ENCODE data around the gene AMACR.
A peak's percentile ranks its signal among the peaks of the same experiment; 100 is the strongest.

The AMACR gene

DNA sequence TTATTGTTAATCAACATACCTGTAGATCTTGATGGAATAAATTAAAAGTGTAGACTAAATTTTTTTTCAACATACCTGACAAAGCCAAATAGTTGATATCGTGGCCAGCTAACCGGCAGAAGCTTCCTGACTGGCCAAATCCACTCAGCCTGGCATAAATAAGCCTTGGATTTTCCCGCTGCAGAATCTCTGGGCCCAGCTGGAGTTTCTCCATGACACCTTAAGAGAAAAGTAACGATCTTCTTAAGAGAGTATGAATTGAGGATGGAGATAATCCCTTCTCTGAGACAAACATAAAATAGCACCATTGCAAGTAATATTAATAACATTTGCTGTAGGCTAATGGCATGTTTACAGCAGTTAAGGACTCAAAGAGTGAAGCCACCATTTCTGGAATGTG is 2.2 kb downstream of the AMACR start:
- DNase-seq (ENCODE audit: low spot score) = no peak

DNA sequence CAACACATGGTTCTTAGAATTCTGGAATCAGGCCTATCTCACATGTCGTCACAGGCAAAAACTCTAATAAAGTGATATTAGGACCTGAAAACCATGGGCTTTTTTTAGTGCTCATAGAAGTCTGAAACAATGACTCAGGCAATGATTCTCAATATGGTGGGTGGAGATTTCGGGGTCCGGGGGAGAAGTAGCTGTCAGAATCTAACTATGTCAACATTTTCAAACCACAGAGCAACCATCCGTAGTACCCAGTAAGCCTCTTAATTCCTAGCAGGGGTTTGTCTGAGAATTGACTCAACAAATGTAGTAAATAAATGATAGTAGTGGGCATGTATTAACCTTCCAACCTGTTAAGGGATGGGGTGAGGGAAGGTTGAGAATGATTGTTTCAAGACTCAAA is 2.6 kb downstream of the AMACR start:
- no peak for DNase-seq (ENCODE audit: low spot score)

DNA sequence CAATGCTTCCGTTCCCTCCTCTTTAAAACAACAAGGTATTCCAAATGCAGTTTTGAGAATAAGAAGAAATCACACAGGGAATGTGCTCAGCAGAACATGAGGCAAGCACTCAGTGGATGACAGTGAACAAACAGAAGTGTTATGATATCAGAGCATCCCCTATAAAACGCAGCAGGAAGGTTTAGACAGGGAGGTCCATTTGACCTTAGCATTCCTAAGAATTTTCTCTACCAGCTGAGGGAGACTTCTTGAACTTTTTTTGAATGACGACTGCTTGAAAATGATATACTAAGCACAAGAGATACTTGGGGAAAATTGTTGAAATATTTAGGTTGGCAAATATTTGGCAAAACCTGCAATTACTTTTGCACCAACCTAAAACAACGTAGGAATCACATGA is 3.9 kb downstream of the AMACR start:
- DNase-seq (ENCODE audit: low spot score) = no peak

DNA sequence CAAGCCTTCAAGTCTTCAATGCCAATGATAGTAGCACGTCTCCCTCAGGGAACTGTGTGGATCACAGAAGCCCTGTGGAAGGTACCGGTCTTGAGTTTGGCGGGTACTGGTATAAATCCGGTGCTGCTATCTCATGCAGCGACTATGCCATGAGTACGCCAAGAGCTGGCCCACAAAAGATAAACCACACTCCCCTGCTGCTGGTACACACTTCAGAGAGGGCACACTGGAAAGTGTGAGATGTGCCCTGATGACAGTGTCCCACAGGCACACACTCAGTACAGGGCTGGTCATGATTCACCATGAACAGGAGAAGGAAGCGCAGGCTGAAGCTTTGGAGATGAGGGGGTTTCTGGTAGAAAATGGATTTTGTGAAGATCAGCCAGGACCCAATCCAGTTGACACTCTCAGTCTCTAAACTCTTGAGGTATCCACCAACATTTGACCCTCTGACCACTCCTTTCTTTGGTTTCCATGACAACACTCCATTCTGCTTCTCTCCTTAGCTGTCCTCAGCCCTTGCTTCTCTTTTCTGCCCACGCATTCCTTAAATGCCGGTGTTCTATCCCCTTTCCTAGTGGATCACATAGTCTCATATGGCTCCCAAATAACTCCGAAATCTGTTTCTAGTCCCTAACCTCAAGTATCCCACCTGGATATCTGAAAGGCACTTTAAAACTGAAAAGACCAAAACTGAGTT is 5.1 kb downstream of the AMACR start:
- no peak for DNase-seq (ENCODE audit: low spot score)

DNA sequence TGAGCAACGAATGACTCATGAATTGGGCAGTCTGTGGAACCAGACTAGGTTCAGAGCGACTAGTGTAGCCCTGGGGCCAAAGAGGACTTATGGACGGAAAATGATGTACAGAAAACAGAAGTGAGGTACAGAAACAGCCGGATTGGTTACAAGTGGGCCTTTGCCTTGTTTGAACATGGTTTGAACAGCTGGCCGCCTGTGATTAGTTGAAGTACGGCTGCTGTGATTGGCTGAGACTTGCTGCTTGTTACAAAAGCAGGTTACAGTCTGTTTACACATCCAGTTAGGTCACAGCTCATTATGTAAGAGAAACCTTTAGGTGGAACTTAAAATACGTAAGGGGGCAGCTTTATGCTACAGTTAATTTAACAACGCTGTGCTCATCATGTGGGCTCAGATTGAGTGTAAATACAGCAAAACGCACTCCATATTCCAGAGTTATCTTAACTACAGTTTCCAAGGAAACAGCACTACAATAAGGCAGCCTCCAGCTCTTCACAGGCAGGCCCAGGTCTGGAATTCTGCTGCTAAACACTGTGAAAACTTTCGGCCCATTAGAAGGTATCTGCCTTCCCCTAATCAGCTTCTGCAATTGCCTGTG is 6.5 kb downstream of the AMACR start:
- no peak for DNase-seq (ENCODE audit: low spot score)

DNA sequence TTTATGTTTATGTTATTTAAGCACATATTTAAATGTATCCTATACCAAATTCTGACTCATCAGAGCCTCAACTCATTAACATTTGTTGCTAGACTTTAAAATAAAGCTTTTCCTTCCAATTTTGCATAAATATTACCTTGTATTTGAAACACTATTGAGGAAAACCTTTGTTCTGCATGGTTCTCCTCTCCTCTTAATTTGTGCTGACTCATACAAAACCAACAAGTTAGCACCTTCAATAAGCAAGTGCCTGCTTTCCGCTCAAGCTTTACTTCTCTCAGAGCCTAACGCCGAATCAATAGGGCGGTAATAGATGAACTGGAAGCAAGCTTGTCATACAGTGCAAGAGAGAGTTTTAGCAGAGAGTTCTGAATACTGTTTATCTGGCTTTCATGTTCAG is 7.9 kb downstream of the AMACR start:
- DNase-seq (ENCODE audit: low spot score) = no peak

DNA sequence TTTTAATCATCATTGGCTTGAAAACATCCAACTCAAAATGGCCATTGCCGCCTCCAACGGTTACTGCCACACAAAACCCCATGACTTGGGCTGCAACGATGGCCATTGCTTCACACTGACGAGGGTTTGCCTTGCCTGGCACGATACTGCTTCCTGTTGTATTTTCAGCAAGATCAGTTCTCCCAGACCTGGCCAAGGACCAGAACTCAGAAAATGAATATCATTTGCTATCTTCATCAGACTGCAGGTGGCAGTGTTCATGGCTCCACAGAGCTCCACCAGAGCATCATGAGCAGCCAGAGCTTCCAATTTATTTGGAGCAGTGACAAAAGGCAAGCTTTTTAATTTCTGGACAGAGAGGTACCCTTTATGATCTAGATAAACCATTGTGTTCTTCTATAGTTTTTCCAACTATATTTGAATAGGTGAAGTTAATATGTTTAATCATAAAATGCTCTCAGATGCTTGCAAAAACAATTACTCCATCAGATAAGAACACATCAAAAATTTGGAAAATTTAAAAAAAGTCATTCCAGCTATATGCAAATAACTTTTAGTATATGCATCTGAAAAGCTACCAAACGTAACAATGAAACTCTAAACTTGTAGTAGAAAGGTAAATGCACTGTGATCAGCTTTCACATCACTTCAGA is 10.4 kb downstream of the AMACR start:
- peak; percentile 72 for DNase-seq (ENCODE audit: low spot score)

DNA sequence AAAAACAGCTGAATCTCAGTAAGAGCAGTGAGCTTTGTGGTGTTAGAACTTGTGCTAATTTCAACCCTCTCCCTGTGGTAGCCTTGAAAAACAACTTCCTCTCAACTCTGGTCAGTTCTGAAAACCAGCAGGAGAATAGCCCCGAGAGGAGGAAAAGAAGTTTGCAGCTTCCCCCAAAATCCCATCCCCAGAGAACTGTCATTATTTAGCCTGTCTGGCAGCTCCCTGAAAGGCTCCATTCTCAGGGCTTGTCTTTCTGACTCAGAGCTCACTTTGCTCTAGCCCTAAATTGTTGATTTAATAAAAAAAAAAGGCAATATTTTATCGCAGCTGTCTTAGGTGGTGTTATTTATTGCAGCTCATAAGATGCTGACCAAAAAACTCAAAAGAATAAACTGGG is 12.0 kb downstream of the AMACR start:
- no peak for DNase-seq (ENCODE audit: low spot score)

DNA sequence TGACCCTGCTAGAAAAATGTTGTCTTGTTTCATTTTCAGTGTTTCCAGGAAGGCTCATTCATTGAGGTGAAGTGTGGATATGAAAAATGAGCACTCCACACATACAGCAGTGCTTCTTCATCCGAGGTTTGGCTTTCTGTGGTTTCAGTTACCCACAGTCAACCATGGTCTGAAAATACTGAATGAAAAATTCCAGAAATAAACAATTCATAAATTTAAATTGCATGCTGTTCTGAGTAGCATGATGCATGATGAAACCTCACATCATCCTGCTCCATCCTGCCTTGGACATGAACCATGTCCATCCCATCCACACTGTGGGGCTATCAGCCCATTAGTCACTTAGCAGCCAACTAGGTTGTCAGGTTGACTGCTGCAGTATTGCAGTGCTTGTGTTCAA is 13.0 kb downstream of the AMACR start:
- DNase-seq (ENCODE audit: low spot score) = peak; percentile 60

DNA sequence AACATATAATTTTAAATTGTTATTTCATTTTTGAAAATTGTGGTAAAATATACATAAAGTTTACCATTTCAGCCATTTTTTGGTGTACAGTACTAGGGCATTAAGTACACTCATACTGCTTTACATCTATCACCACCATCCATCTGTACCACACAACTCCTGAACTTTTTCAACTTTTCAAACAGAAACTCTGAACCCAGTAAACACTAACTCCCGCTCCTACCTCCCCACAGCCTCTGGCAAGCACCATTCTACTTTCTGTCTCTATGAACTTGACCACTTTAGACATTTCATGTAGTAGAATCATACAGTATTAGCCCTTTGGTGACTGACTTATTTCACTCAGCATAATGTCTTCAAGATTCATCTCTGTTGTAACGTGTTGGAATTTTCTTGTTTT is 15.0 kb downstream of the AMACR start:
- DNase-seq (ENCODE audit: low spot score) = no peak

DNA sequence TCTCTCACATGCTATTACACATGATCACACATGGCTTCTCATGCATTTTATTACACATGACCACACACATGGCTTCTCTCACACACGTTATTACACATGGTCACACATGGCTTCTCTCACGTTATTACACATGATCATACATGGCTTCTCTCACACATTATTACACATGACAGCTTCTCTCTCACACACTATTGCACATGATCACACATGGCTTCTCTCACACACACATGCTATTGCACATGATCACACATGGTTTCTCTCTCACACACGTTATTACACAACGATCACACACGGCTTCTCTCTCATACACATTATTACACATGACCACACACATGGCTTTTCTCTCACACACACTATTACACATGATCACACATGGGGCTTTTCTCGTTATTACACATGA is 22.4 kb downstream of the AMACR start:
- DNase-seq (ENCODE audit: low spot score) = no peak

DNA sequence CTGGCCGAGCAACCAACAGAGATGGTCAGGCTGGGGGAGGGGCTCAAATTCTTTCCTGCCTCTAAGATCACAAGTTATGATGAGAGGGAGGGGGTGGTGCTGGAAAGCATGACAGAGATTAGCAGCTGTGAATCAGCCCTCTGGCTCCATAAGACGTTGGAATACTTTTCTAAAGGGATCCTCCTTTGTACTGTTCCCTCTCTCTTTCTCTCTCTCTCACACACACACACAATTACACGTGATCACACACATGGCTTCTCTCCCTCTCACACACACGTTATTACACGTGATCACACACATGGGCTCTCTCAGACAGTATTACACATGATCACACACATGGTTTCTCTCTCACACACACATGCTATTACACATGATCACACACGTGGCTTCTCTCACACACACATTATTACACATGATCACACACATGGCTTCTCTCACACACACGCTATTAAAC is 23.2 kb downstream of the AMACR start, which contains the start of gene SLC45A2:
SLC45A2 (minus strand) TSS at position 23 of the 454 bp plus-strand sequence. CDS start 110 bp downstream, outside the sequence.
- DNase-seq (ENCODE audit: low spot score) = no peak

DNA sequence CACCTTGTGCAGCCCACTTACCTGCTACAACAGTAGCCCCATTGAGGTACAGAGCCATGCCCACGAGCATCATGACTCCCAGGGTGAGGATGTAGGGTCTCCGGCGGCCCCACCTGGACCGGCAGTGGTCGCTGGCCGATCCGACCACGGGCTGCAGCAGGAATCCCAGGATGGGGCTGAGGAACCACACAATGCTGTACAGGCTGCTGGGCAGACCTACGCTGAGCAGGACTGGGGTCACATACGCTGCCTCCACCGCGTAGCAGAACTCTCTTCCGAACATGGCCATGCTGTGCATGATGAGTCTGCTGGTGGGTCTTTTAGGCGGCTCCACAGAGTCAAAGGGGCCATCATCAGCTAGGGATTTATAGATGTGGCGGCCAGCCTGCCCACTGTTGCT is 23.7 kb downstream of the AMACR start:
- DNase-seq (ENCODE audit: low spot score) = no peak

DNA sequence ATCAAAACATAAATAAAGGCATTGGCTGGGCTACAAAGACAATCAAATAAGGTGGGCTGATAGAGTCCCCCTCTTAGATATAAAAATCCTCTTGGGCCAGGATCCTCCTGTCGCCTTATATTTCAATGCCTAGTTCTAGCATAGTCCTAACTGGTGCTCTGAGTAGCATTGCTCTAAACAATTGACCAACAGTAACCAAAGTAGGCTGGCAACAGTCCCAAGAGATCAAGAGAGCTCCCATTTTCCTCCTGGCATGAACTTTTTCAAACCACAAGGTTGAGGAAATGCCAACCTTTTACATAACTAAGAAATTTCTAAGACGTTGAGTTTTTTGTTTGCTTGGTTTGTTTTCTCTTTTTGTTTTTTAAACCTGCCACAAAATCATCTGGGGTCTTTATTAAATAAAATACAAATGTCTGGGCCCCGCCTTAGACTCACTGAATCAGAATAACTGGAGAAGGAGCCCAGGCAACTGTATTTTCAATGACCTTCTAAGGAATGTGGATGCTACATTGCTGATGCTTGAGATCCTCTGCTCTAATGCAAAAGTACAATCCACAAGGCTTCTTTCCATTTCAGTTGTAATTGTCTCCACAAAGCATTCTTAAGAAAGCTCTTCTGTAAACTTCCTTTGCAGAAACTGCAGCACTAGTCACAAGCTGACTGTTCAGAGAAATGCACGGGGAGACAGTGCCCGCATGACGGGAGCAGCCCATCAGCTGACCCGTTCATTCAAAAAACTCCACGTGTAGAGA is 26.3 kb downstream of the AMACR start:
- peak; percentile 23 for DNase-seq (ENCODE audit: low spot score)

DNA sequence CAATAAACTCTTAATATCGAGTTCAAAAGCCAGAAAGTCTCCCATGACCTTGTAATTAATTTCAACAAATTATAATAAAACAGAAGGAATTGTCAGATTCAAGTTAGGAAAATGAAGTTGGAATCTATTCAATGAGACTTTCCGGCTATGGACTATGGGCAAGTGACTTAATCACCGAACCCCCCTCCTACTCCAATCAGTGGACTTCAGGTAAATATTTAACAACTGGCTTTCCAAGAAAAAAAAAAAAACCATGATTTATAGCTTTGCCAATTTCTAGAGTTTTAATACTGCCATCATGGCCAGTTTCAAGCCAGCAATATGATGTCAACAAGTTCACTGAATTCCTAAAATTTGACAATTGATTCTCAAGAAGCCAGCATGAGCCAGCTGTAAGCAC is 27.8 kb downstream of the AMACR start:
- DNase-seq (ENCODE audit: low spot score) = no peak

DNA sequence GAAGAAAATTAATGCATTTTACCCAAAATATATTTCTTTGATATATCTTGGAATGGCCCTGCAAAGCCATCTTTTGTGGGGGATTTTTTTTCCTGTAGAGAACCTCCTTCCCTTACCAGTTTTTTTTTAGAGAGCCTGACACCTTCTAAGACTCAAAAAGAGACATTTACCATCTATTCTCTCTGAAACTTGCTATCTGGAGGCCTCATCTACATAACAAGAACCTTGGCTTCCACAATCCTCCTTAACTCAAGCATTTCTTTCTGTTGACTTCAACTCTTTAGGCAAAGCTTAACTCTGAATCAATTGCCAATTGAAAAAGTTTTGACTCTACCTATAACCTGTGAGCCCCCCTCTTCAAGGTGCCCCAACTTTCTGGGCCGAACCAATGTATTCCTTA is 29.5 kb downstream of the AMACR start:
- no peak for DNase-seq (ENCODE audit: low spot score)

DNA sequence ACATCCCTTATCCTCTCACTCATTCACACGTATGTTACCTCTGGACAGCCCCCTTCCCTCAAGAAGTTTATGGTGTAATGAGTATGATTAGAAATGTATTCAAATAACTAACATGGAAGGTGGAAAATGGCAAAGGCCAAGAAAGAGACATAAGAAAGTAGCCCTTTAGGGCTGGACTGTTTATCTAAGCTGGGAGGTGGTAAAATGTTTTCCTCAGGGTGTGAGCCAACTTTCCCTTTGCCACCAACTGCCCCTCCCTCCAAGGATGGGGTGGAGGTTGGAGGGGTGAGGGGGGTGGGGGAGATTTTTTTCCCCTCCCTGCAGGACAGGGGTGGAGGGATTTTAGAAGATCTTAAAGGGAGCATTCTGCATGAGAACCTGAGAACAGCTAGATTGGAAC is 31.5 kb downstream of the AMACR start:
- no peak for DNase-seq (ENCODE audit: low spot score)

DNA sequence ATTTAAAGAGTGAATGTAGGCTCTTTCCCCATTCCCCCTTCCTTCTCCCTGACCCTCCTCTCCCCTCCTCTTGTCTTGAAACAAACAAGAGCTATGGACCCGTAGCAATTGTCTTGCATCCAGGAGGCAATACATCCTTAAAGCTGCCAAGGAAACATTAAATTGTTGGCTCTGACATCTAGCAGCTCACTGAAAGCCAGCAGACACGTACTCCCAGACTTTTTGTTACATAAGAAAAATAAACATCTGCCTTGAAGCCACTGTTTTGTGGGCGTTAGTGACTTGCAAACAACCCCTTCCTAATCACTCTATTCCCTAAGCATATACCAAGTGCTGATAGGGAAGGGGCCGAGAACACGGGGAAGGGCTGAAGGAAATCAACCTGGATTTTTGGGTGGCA is 32.0 kb downstream of the AMACR start:
- DNase-seq (ENCODE audit: low spot score) = no peak

DNA sequence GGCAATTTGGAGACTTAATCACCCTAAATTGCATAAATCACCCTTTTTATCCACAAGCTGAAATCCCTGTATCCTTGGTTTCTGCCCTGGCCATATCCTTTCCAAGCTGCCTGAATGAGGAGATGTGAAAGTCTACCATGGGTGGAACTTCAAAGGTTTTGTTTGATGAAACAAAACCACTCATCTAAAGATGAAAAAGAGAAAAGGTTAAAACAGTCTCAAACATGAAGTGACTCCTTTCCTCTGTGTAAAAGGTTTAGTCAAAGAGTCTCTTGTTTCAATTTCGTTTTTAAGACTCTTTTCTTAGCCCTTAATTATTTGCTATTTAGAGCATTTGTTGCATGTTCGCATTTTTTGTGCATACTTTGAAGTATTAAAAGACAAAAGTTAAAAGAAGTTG is 34.6 kb downstream of the AMACR start:
- no peak for DNase-seq (ENCODE audit: low spot score)

DNA sequence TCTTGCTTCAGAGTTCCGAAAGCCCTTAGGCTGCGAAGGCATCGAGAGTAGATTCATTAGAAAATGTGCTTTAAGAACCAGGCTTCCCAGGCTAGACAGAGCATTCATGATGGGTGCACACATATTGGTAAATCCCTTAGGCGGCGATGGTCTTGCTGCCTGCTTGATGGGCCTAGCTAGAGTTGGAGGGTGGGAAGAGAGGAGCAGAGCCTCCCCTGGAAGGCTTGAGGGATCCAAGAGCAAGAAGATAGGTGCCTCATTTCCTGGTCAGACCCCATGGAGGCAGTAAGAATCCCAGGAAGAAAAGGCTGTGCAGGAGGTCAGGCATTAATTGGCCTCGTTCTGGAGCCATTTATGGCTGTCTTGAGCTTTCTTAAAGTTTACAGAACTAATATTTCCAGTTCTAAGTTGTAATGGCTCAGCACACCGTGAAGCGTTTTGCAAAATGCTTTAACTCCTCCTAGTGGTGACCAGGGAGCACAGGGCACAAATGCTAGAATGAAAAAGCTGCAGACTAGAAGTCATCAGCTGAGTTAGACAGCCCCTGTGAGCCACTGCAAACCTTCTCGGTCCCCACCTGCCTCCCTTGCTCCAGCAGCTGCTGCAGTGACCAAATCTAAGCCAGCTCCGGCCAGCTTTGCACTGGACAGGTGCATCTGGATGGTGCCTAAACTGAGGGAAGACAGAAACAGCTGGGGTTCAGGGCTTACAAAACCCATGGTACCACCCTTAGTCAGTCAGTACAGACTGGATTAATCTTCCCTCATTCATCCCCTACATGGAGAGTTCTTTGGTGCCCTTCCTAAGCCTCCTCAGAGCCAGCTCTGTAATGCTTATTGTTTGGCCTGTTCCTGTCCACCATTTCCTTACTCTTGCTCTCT is 38.0 kb downstream of the AMACR start:
- peak; percentile 76 for DNase-seq (ENCODE audit: low spot score)

DNA sequence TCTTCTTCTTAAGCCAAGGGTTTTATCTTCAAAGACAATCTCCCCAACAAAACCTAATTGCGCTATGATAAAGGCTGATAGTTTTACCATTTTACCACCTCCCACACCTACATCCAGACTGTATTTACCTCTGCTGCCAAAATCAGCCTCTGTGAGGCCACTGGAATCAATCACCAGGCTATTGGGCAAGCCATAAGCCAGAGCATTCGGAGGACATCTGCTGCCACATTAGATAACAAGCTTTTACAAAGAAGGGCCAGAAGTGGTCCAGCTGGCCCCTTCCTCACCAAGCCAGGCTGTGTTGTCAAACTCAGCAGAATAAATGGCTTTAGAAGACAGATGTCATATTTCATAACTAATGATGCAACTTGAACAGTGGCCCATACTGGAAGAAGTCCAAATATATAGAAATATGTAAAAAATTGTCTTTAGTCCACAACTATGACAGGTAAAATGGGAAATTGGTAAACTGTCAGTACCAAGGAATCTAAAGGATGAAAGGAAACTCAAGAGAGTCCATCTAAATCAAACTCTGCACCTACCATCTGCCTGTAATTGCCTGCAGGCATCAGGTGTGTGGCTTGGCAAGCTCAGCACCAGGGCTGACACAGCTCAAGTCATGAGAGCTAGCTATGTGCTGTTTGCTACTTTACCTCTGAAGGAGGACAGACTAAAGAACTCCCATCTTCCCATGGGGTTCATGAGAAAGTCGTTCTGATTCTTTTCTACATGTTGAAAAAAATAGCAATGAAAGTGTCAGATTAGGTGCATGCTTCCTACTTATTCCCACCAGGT is 39.4 kb downstream of the AMACR start:
- no peak for DNase-seq (ENCODE audit: low spot score)
